Nephron (organoid): ENCODE results near the gene CST3.

ENCODE experiments used
- H3K27ac Mint-ChIP-seq, 3 experiments: 2 replicates each; pipeline ENCODE4 v1.8.0; 2020; ENCODE audit warnings: mixed read lengths in 3 of 3, mild to moderate bottlenecking in 2 of 3, moderate library complexity in 1 of 3
- H3K27me3 Mint-ChIP-seq: 2 replicates; pipeline ENCODE4 v1.8.0; 2021; ENCODE audit warnings: low read depth, mild to moderate bottlenecking, moderate library complexity, mixed read lengths
- H3K36me3 Mint-ChIP-seq: 2 replicates; pipeline ENCODE4 v1.8.0; 2020; ENCODE audit warnings: low read depth, mixed read lengths
- H3K4me1 Mint-ChIP-seq: 2 replicates; pipeline ENCODE4 v1.8.0; 2020; ENCODE audit warnings: mixed read lengths
- H3K4me3 Mint-ChIP-seq, 3 experiments: 2 replicates each; pipeline ENCODE4 v1.8.0; 2020; ENCODE audit warnings: mild to moderate bottlenecking in 3 of 3, mixed read lengths in 3 of 3, moderate library complexity in 2 of 3
- H3K9me3 Mint-ChIP-seq: 2 replicates; pipeline ENCODE4 v1.8.0; 2020; ENCODE audit warnings: mixed read lengths
- CTCF ChIP-seq, 3 experiments: fragments of 200-600 bp; sonication (generic); IDR thresholded peaks; one replicate each; pipeline ENCODE4 v1.5.0; 2021; ENCODE audit warnings: antibody characterized with exemption in 3 of 3; ENCODE audit not compliant: unreplicated experiment in 3 of 3

The CST3 gene

GRCh38 chr20:23586735-23587525 lies 50.8 kb downstream of the CST3 start:
- Mint-ChIP-seq H3K27ac (no peak overlapping the region), H3K27me3 (peaks cover 5% of the 10 kb centered on the region), H3K4me3 (no peak overlapping the region), H3K36me3 (no peaks in the 10 kb centered on the region), H3K4me1 (no peaks in the 10 kb centered on the region), H3K9me3 (no peaks in the 10 kb centered on the region)
- no peak for TF ChIP-seq CTCF (IDR thresholded peaks at IDR 0.05; ENCODE audit: unreplicated experiment in 3 of 3)

GRCh38 chr20:23585808-23586734 lies 51.7 kb downstream of the CST3 start:
- Mint-ChIP-seq H3K27ac (no peak overlapping the region), H3K9me3 (peaks cover 2% of the 10 kb centered on the region)

GRCh38 chr20:23585449-23585807 lies 52.3 kb downstream of the CST3 start:
- no peak overlapping the region for H3K27ac Mint-ChIP-seq
- no peak for TF ChIP-seq CTCF (IDR thresholded peaks at IDR 0.05; ENCODE audit: unreplicated experiment in 3 of 3)
- H3K36me3 Mint-ChIP-seq = no peaks in the 10 kb centered on the region
- no peaks in the 10 kb centered on the region for H3K4me1 Mint-ChIP-seq
- H3K9me3 Mint-ChIP-seq = peaks cover 4% of the 10 kb centered on the region
- peaks cover 5% of the 10 kb centered on the region for H3K27me3 Mint-ChIP-seq
- H3K4me3 Mint-ChIP-seq = no peak overlapping the region

More at GRCh38 chr20:23585808-23586734, 51.7 kb downstream of the CST3 start:
- no peak overlapping the region for H3K4me3 Mint-ChIP-seq
- no peak for TF ChIP-seq CTCF (IDR thresholded peaks at IDR 0.05; ENCODE audit: unreplicated experiment in 3 of 3)
- H3K36me3 Mint-ChIP-seq = no peaks in the 10 kb centered on the region
- peaks cover 5% of the 10 kb centered on the region for H3K27me3 Mint-ChIP-seq
- H3K4me1 Mint-ChIP-seq = no peaks in the 10 kb centered on the region

- Mint-ChIP-seq H3K9me3 (peaks cover 6% of the 10 kb centered on the region), H3K4me3 (no peak overlapping the region), H3K36me3 (no peaks in the 10 kb centered on the region), H3K4me1 (no peaks in the 10 kb centered on the region), H3K27me3 (peaks cover 5% of the 10 kb centered on the region), H3K27ac (no peak overlapping the region)
- TF ChIP-seq CTCF (IDR thresholded peaks at IDR 0.05; ENCODE audit: unreplicated experiment in 3 of 3) = no peak
Observed at GRCh38 chr20:23584434-23585199, 53.1 kb downstream of the CST3 start.
